Natural killer cell (primary cell): ENCODE measurements around the gene L3MBTL4. TPM values are rescaled to one million over a fixed set of nuclear protein-coding genes. Genes with fewer than 3 reads are reported as not detected.

Source experiments
- ATAC-seq, 3 donors: fragments of 150-1000 bp in 2 of 3; fragments of 200-7000 bp in 1 of 3; cut with Tn5 transposase; 1 replicate in 1 of 3; 2 replicates in 2 of 3; pipeline ENCODE4 v1.10.0; 2021; ENCODE audit warnings: mild to moderate bottlenecking in 2 of 3, moderate library complexity in 2 of 3
- DNase-seq, 2 donors: peaks; one replicate each; pipeline versions ENCODE4 v3.0.0 to v3.0.0-alpha.2; 2013 to 2021; ENCODE audit warnings: mixed read lengths in 1 of 2
- H3K27ac ChIP-seq: one replicate; pipeline ENCODE4 v1.5.1; 2013; ENCODE audit warnings: mild to moderate bottlenecking, low read length
- H3K27me3 ChIP-seq: one replicate; pipeline ENCODE4 v1.6.1; 2013; ENCODE audit warnings: low read length; ENCODE audit not compliant: control insufficient read depth, insufficient read depth
- H3K36me3 ChIP-seq: one replicate; pipeline ENCODE4 v1.6.1; 2013; ENCODE audit warnings: low read length; ENCODE audit not compliant: control insufficient read depth, insufficient read depth
- H3K4me1 ChIP-seq: one replicate; pipeline ENCODE4 v1.6.1; 2013; ENCODE audit warnings: low read length; ENCODE audit not compliant: control insufficient read depth, insufficient read depth
- H3K4me3 ChIP-seq: one replicate; pipeline ENCODE4 v1.5.1; 2013; ENCODE audit warnings: low read length
- H3K9me3 ChIP-seq: one replicate; pipeline ENCODE4 v1.6.1; 2013; ENCODE audit warnings: low read length; ENCODE audit not compliant: control insufficient read depth, insufficient read depth
- H3K27ac Mint-ChIP-seq, 2 donors: one replicate each; pipeline ENCODE4 v1.8.0; 2022; ENCODE audit warnings: mild to moderate bottlenecking in 2 of 2, mixed read lengths in 2 of 2, moderate library complexity in 1 of 2
- H3K27me3 Mint-ChIP-seq, 2 donors: one replicate each; pipeline ENCODE4 v1.8.0; 2022; ENCODE audit warnings: low read depth in 2 of 2, mixed read lengths in 2 of 2
- H3K36me3 Mint-ChIP-seq: one replicate; pipeline ENCODE4 v1.8.0; 2022; ENCODE audit warnings: mixed read lengths
- H3K4me1 Mint-ChIP-seq, 2 donors: one replicate each; pipeline ENCODE4 v1.8.0; 2022; ENCODE audit warnings: mixed read lengths in 2 of 2
- H3K4me3 Mint-ChIP-seq: one replicate; pipeline ENCODE4 v1.8.0; 2022; ENCODE audit warnings: mild to moderate bottlenecking, moderate library complexity, mixed read lengths
- H3K9me3 Mint-ChIP-seq, 2 donors: one replicate each; pipeline ENCODE4 v1.8.0; 2022; ENCODE audit warnings: mixed read lengths in 2 of 2
- CTCF ChIP-seq: fragments of 200-600 bp; IDR thresholded peaks from one replicate; pipeline ENCODE4 v1.8.0; 2022; ENCODE audit warnings: antibody characterized with exemption
- WGBS: methylation state at CpG from one replicate; pipeline ENCODE4 v1.1.7; 2013; ENCODE audit warnings: missing lambda C conversion rate; ENCODE audit not compliant: insufficient coverage; 5-methylcytosine and 5-hydroxymethylcytosine counted together
- intact Hi-C: fragments of 100-400 bp; cut with micrococcal nuclease; formaldehyde crosslinking; loops from one replicate; pipeline ENCODE4 v1.14.2; 2022
- total RNA-seq, 4 donors: library from RNA; stranded (reverse); fragments of 120-200 nt in 1 of 4; gene quantifications; one replicate each; pipeline versions ENCODE4 v1.2.3 to v1.2.4, GENCODE V29; 2013 to 2022

L3MBTL4 gene
- total RNA-seq, 3 donors from 2014 or later (not counting 1 experiment from before 2014, with no cell fraction given), result 27.9 to 34.2 (median 30.0) TPM

GRCh38 chr18:5930789-5931188 is 483.9 kb downstream of the L3MBTL4 start:
- Histone ChIP-seq H3K4me3 (no peak overlapping the region), H3K27me3 (no peaks in the 10 kb centered on the region), H3K27ac (no peak overlapping the region), H3K4me1 (no peaks in the 10 kb centered on the region), H3K36me3 (no peaks in the 10 kb centered on the region), H3K9me3 (no peaks in the 10 kb centered on the region)
- 75% methylated on average over 2 of the region's 2 CpGs for WGBS
- TF ChIP-seq CTCF, result no peak
- ATAC-seq, result no peak
- Mint-ChIP-seq H3K36me3 (peaks cover 7% of the 10 kb centered on the region), H3K27me3 (peaks cover 20 to 52% of the 10 kb centered on the region in 2 donors), H3K4me1 (no peaks in the 10 kb centered on the region), H3K4me3 (no peak overlapping the region), H3K27ac (no peak overlapping the region), H3K9me3 (peaks cover 4 to 5% of the 10 kb centered on the region in 2 donors)
- intact Hi-C loops, result no loop called here
- no peak for DNase-seq

GRCh38 chr18:5918205-5918858 is 496.4 kb downstream of the L3MBTL4 start:
- Histone ChIP-seq H3K27ac (no peak overlapping the region), H3K4me1 (no peaks in the 10 kb centered on the region), H3K4me3 (no peak overlapping the region), H3K27me3 (no peaks in the 10 kb centered on the region), H3K9me3 (no peaks in the 10 kb centered on the region), H3K36me3 (no peaks in the 10 kb centered on the region)
- no peaks in the 10 kb centered on the region for H3K36me3 Mint-ChIP-seq
- H3K27ac Mint-ChIP-seq, result no peak overlapping the region
- DNase-seq, result no peak
- H3K4me3 Mint-ChIP-seq, result no peak overlapping the region
- no peak for ATAC-seq
- 89% methylated on average over 3 of the region's 3 CpGs for WGBS
- intact Hi-C loops, result no loop called here
- H3K4me1 Mint-ChIP-seq, result no peaks in the 10 kb centered on the region
- TF ChIP-seq CTCF, result no peak
- no peaks in the 10 kb centered on the region for H3K9me3 Mint-ChIP-seq
- H3K27me3 Mint-ChIP-seq, result peaks cover 19 to 22% of the 10 kb centered on the region in 2 donors

GRCh38 chr18:5914951-5915350 is 499.8 kb downstream of the L3MBTL4 start:
- DNase-seq, result no peak
- no peak overlapping the region for H3K27ac Mint-ChIP-seq
- Histone ChIP-seq H3K4me1 (no peaks in the 10 kb centered on the region), H3K4me3 (no peak overlapping the region), H3K27me3 (no peaks in the 10 kb centered on the region), H3K27ac (no peak overlapping the region), H3K9me3 (no peaks in the 10 kb centered on the region), H3K36me3 (no peaks in the 10 kb centered on the region)
- H3K9me3 Mint-ChIP-seq, result peaks cover 0 to 1% of the 10 kb centered on the region in 2 donors
- H3K36me3 Mint-ChIP-seq, result no peaks in the 10 kb centered on the region
- H3K27me3 Mint-ChIP-seq, result peaks cover 12 to 15% of the 10 kb centered on the region in 2 donors
- intact Hi-C loops, result no loop called here
- ATAC-seq, result no peak
- no peak overlapping the region for H3K4me3 Mint-ChIP-seq
- TF ChIP-seq CTCF, result no peak
- 91% methylated on average over 5 of the region's 5 CpGs for WGBS
- H3K4me1 Mint-ChIP-seq, result no peaks in the 10 kb centered on the region

- no peak overlapping the region for H3K27ac Mint-ChIP-seq
- TF ChIP-seq CTCF, result no peak
- DNase-seq (no peak), ATAC-seq (no peak)
- Histone ChIP-seq H3K27me3 (no peaks in the 10 kb centered on the region), H3K4me3 (no peak overlapping the region), H3K36me3 (no peaks in the 10 kb centered on the region), H3K9me3 (no peaks in the 10 kb centered on the region), H3K27ac (no peak overlapping the region), H3K4me1 (no peaks in the 10 kb centered on the region)
- no peak overlapping the region for H3K4me3 Mint-ChIP-seq
- intact Hi-C loops, result no loop called here
- H3K9me3 Mint-ChIP-seq, result peaks cover 0 to 2% of the 10 kb centered on the region in 2 donors
- no peaks in the 10 kb centered on the region for H3K36me3 Mint-ChIP-seq
- 90% methylated on average over 1 of the region's 1 CpG for WGBS
- no peaks in the 10 kb centered on the region for H3K4me1 Mint-ChIP-seq
- peaks cover 9 to 15% of the 10 kb centered on the region in 2 donors for H3K27me3 Mint-ChIP-seq
Observed at GRCh38 chr18:5914016-5914415, 500.7 kb downstream of the L3MBTL4 start.
